Mesodermal cell (in vitro differentiated cells): ENCODE measurements around the gene SPATA13.

Source experiments
- H3K27ac ChIP-seq: 2 replicates; pipeline ENCODE4 v1.7.0; 2013; ENCODE audit warnings: mild to moderate bottlenecking, low read depth, low read length, moderate library complexity; ENCODE audit not compliant: severe bottlenecking
- H3K36me3 ChIP-seq: 2 replicates; pipeline ENCODE4 v1.7.1; 2013; ENCODE audit warnings: mild to moderate bottlenecking, low read length, moderate library complexity; ENCODE audit not compliant: control insufficient read depth, insufficient read depth
- H3K4me1 ChIP-seq: one replicate; pipeline ENCODE4 v1.7.1; 2013; ENCODE audit warnings: mild to moderate bottlenecking, low read length; ENCODE audit not compliant: insufficient read depth, control insufficient read depth, poor library complexity, severe bottlenecking
- H3K4me3 ChIP-seq: 2 replicates; pipeline ENCODE4 v1.7.0; 2013; ENCODE audit warnings: low read length, control low read depth, mild to moderate bottlenecking; ENCODE audit not compliant: insufficient read depth, poor library complexity, severe bottlenecking; ENCODE audit errors: extremely low read depth
- H3K9me3 ChIP-seq: 2 replicates; pipeline ENCODE4 v1.7.1; 2013; ENCODE audit warnings: mild to moderate bottlenecking, low read length, moderate library complexity; ENCODE audit not compliant: control insufficient read depth
- WGBS, 2 experiments: methylation state at CpG; one replicate each; pipeline ENCODE4 v1.1.5; 2013; ENCODE audit warnings: missing lambda C conversion rate in 2 of 2; ENCODE audit not compliant: insufficient coverage in 2 of 2; 5-methylcytosine and 5-hydroxymethylcytosine counted together

Gene SPATA13

GRCh38 chr13:24356270-24356669, 195.8 kb downstream of the SPATA13 start:
- 81 to 83% methylated on average over 6 to 7 of the region's 7 CpGs for WGBS, 2 experiments
- no peak overlapping the region for H3K4me3 ChIP-seq
- no peaks in the 10 kb centered on the region for H3K9me3 ChIP-seq
- no peaks in the 10 kb centered on the region for H3K4me1 ChIP-seq
- no peaks in the 10 kb centered on the region for H3K36me3 ChIP-seq
- no peak overlapping the region for H3K27ac ChIP-seq
